Activated B cell treated with CpG ODN at 0.5 μM for 24 hours (primary cell): ENCODE results near the gene METTL24. TPM values are rescaled to one million over a fixed set of nuclear protein-coding genes. Genes with fewer than 3 reads are reported as not detected.
A peak's percentile ranks its signal among the peaks of the same experiment; 100 is the strongest.

Experiments
- ATAC-seq: fragments of 200-7000 bp; cut with Tn5 transposase; one replicate; pipeline ENCODE4 v1.10.0; 2021; ENCODE audit warnings: low read depth, mild to moderate bottlenecking, moderate library complexity
- CTCF ChIA-PET: fragments of 350-600 bp; sonication (Branson Sonifier 250); formaldehyde crosslinking; loops from one replicate; lab custom pipeline; 2021; ENCODE audit warnings: antibody characterized with exemption; lab: Charles Lee
- POLR2A ChIA-PET: fragments of 350-600 bp; sonication (Branson Sonifier 250); formaldehyde crosslinking; loops from one replicate; lab custom pipeline; 2021; ENCODE audit warnings: antibody characterized with exemption; lab: Charles Lee
- DNase-seq: peaks from one replicate; pipeline ENCODE4 v3.0.0; 2022
- H3K27ac Mint-ChIP-seq: one replicate; pipeline ENCODE4 v1.8.0; 2020; ENCODE audit warnings: mixed read lengths
- H3K27me3 Mint-ChIP-seq: one replicate; pipeline ENCODE4 v1.8.0; 2021; ENCODE audit warnings: mixed read lengths
- H3K36me3 Mint-ChIP-seq: one replicate; pipeline ENCODE4 v1.8.0; 2021; ENCODE audit warnings: low read depth, mixed read lengths
- H3K4me1 Mint-ChIP-seq: one replicate; pipeline ENCODE4 v1.8.0; 2021; ENCODE audit warnings: mixed read lengths
- H3K4me3 Mint-ChIP-seq: one replicate; pipeline ENCODE4 v1.8.0; 2020; ENCODE audit warnings: mild to moderate bottlenecking, mixed read lengths
- H3K9me3 Mint-ChIP-seq: one replicate; pipeline ENCODE4 v1.8.0; 2020; ENCODE audit warnings: mixed read lengths
- CTCF ChIP-seq: fragments of 200-600 bp; IDR thresholded peaks from one replicate; pipeline ENCODE4 v1.8.0; 2022; ENCODE audit warnings: antibody characterized with exemption, mild to moderate bottlenecking
- intact Hi-C: fragments of 100-400 bp; cut with micrococcal nuclease; formaldehyde crosslinking; loops from one replicate; pipeline ENCODE4 v1.15.1; 2024
- total RNA-seq: library from RNA; stranded (reverse); gene quantifications from 2 replicates; pipeline ENCODE4 v1.2.3, GENCODE V29; 2022

METTL24 gene
- total RNA-seq, 1 donor from 2014 or later, result not detected

GRCh38 chr6:110364364-110365105 lies 6.4 kb upstream of the METTL24 start:
- intact Hi-C loops, result no loop called here
- Mint-ChIP-seq H3K27ac (no peak overlapping the region), H3K4me1 (no peaks in the 10 kb centered on the region), H3K36me3 (no peaks in the 10 kb centered on the region), H3K4me3 (no peak overlapping the region), H3K27me3 (peaks cover 38% of the 10 kb centered on the region), H3K9me3 (no peaks in the 10 kb centered on the region)
- TF ChIP-seq CTCF, result no peak
- ChIA-PET POLR2A (no interaction called here), CTCF (no interaction called here)
- DNase-seq (no peak), ATAC-seq (no peak)

- intact Hi-C loops, result no loop called here
- no peak for TF ChIP-seq CTCF
- no peaks in the 10 kb centered on the region for H3K9me3 Mint-ChIP-seq
- ATAC-seq (no peak), DNase-seq (no peak)
- no peak overlapping the region for H3K4me3 Mint-ChIP-seq
- ChIA-PET POLR2A (no interaction called here), CTCF (no interaction called here)
- H3K4me1 Mint-ChIP-seq, result no peaks in the 10 kb centered on the region
- H3K27me3 Mint-ChIP-seq, result peaks cover 41% of the 10 kb centered on the region
- no peak overlapping the region for H3K27ac Mint-ChIP-seq
- H3K36me3 Mint-ChIP-seq, result no peaks in the 10 kb centered on the region
These were observed 5.6 kb upstream of the METTL24 start for GRCh38 chr6:110363748-110364147.

GRCh38 chr6:110360676-110361075 lies 2.5 kb upstream of the METTL24 start:
- Mint-ChIP-seq H3K9me3 (no peaks in the 10 kb centered on the region), H3K36me3 (no peaks in the 10 kb centered on the region), H3K4me3 (no peak overlapping the region), H3K27ac (no peak overlapping the region), H3K27me3 (peaks cover 59% of the 10 kb centered on the region), H3K4me1 (peaks cover 4% of the 10 kb centered on the region)
- intact Hi-C loops, result no loop called here
- no peak for TF ChIP-seq CTCF
- DNase-seq (no peak), ATAC-seq (no peak)
- CTCF ChIA-PET, result no interaction called here
- POLR2A ChIA-PET, result no interaction called here

GRCh38 chr6:110359556-110359955 lies 1.4 kb upstream of the METTL24 start:
- peaks cover 4% of the 10 kb centered on the region for H3K4me1 Mint-ChIP-seq
- TF ChIP-seq CTCF, result no peak
- no peaks in the 10 kb centered on the region for H3K9me3 Mint-ChIP-seq
- no peak for DNase-seq
- ChIA-PET POLR2A (no interaction called here), CTCF (no interaction called here)
- ATAC-seq, result no peak
- peaks cover 62% of the 10 kb centered on the region for H3K27me3 Mint-ChIP-seq
- no peak overlapping the region for H3K4me3 Mint-ChIP-seq
- H3K36me3 Mint-ChIP-seq, result no peaks in the 10 kb centered on the region
- intact Hi-C loops, result no loop called here
- H3K27ac Mint-ChIP-seq, result no peak overlapping the region

GRCh38 chr6:110358553-110359160 lies 508 bp upstream of the METTL24 start:
- Mint-ChIP-seq H3K4me3 (peak overlapping the region; percentile 58), H3K27ac (no peak overlapping the region), H3K9me3 (no peaks in the 10 kb centered on the region), H3K4me1 (peaks cover 4% of the 10 kb centered on the region), H3K27me3 (peaks cover 56% of the 10 kb centered on the region), H3K36me3 (no peaks in the 10 kb centered on the region)
- POLR2A ChIA-PET, result no interaction called here
- CTCF ChIA-PET, result no interaction called here
- no peak for TF ChIP-seq CTCF
- ATAC-seq (no peak), DNase-seq (no peak)
- intact Hi-C loops, result no loop called here
